Smooth muscle cell of the brain vasculature (primary cell): ENCODE results near the gene GPNMB.

Experiments
- DNase-seq: peaks from one replicate; pipeline ENCODE4 v3.0.0-alpha.2; 2012; ENCODE audit warnings: low read depth, low spot score

The GPNMB gene

DNA sequence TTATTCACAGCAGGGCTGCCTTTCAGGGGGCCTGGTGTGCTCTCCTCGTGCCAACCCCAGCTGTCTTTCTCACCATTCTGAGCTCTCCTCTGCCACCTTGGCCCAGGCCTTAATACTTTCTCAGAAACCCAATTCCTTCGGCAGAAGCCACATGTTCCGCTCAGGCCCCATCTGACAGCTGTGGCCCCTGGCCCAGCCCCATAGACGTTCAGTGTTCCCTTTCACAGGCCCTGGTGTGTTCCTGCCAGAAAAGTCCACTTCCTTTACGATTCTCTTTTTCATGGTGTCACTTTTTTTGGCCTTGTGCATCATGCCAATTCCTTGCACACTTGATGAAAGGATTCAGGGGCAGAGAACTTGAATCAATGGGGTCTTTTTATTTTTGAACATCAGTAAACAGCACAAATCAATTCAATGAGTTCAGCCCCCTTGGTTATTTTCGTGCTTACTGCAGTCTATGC lies 15.9 kb upstream of the GPNMB start:
- DNase-seq = no peak

DNA sequence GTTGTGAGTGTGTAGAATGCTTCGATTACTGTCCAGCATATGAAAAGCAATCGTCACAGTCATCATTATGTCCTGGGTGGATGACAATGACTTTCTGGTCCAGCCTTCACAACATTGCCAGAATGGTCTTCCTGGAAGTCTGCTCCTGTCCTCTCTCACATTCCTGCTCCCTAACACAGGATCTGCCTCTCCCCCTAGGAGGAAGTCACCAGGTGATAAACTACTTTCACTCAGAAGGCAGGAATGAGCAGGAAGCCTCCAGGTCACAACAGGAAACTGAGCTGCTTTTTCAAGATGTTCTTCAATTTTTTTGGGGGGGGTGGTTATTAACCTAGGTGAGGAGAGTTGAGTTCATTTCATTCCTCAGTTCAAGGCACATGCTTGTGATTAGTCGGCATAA lies 13.6 kb upstream of the GPNMB start:
- no peak for DNase-seq

DNA sequence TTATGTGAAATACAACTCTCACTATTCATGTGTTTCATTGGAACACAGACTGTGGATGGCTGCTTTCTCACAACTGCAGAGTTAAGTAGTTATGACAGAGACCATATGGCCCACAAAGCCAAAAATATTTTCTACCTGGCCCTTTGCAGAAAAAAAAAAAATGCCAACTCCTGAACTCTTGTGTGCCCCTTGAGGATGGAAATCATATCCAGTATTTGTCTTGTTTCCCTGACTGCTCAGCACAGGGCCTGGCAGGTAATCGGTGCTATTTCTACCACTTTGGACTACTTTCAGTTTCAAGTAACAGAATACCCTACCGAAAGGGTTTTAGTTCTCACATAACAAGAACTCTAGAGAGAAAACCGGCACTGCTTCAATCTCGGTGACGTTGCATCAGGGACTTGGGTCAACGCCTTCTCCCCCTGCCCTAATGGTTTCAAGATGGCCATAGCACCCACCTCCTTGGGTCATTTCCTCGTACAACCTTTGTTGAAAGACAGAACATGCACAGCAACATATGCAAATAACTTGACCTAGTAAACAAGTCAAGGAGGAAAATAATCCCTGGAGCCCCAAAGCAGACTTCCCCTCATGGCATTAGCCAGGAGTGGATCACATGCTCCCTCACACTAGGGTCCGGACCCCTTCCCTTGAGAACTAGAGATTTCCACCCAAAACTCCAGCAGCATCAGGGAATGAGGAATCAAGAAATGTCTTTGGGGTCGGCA lies 11.8 kb upstream of the GPNMB start:
- DNase-seq = no peak

DNA sequence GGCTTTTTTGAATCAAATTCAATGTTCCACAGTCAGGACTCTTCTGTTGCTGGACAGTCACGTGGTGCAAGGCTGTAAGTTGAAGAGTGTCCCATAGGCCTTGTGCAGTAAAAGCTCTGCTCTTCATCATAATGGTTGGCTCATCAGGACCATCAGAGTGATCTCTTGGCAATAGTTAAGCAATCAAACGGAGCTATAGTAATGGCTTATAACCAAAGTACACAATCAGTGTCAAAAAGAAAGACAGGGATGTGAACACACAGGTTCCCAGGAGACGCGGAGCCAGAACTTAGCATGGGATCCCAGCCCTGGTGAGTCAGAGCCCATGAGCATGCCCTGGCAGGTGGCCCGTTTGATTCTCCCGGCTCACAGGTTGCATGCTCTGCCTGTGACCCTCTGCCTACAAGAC lies 10.8 kb upstream of the GPNMB start:
- DNase-seq = no peak

DNA sequence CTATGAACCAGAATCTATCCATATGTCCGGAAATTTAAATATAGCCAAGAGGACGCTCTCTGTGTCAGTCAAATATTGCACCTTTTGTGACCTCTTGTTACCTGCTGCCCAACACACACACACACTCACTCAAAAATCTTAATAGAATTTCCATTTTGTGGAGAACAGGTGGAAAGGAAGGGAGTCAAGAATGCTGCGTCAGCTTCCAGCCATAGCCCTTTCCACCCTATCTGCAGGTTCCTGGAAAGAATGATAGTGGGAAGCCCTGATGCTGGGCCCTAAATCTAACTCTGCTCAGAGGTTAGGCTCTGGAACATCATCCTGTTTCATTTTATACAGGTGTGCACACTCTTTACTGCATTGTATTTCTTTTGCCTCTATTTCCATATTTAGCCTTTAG lies 9.6 kb upstream of the GPNMB start:
- no peak for DNase-seq

DNA sequence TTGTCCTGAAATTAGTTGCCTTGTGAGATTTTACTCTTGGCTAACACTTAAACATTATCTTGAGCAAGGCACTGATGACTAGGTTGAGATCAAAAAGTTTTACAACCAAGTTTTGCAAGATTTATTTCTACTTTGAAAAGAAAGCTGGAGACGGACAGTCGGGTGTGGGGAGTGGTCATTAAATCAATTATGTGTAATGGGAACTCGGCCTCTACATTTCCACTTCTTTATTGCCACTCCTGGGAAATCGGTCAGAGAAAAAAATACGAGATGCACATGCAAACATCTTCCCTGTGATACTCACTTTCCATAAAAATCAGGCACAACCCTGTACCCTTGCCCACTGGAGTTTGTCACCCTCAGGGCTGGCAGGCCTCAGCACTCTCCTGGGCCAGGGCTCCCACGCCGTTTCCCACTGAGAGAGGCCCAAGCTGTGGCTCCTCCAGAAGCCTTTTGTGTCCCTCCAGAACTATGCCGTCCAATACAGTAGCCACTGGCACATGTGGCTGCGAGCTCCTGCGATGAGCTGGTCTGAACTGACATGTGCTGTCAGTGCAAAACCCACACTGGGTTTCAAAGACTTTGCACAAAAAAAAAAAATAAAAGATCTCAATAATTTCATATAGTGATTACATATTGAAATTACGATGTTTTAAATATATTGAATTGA lies 7.5 kb upstream of the GPNMB start:
- no peak for DNase-seq

DNA sequence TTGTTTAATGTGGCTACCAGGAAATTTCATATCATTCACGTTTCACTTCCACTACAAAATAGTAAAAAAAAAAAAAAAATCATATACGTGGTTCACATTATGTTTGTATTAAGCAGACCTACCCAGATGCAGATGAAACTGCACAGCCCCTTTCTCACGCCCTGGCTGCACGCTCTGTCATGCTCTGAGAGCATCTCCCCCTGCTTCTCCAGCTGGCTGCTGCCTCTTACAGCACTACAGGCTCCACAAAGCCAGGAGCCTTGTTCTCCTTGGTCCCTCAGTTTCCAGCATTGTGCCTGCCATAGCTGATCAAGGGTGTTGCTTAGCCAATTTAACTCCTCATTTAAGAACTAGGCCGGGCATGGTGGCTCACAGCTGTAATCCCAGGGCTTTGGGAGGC lies 6.9 kb upstream of the GPNMB start:
- DNase-seq = no peak

DNA sequence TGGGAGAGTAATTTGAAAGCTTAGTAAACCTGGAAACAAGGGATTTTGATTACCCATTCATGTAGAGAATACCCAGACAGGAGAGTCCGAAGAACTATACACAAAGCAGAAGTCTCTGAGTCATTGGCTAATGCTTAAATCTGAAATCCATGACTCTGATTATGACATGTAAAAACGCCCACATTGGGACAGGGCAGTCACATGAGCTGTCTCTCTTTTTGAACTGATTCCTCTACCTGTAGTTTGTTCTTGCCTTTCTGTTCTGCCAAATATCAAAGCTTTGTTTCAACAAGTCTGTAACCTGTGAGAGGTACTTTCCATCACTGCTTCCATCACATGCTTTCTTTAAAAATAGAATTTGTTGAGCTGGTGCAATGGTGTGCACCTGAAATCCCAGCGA lies 4.3 kb upstream of the GPNMB start:
- DNase-seq = no peak

DNA sequence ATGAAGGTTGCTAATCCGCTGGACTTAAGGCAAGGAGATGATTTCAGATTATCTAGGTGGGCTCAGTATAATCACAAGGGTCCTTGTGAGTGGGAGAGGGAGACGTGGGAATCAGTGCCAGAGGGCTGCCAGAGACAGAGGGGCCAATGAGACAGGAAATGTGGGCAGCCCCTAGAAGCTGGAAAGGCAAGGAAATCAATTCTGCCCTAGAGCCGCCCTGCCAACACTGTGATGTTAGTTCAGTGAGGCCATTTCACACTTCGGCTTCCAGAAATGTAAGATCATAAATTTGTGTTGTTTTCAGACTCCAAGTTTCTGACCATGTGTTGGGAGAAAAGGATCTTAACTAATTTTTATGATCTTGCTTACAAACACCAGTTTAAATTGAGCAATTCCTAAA lies 3.6 kb upstream of the GPNMB start:
- no peak for DNase-seq

DNA sequence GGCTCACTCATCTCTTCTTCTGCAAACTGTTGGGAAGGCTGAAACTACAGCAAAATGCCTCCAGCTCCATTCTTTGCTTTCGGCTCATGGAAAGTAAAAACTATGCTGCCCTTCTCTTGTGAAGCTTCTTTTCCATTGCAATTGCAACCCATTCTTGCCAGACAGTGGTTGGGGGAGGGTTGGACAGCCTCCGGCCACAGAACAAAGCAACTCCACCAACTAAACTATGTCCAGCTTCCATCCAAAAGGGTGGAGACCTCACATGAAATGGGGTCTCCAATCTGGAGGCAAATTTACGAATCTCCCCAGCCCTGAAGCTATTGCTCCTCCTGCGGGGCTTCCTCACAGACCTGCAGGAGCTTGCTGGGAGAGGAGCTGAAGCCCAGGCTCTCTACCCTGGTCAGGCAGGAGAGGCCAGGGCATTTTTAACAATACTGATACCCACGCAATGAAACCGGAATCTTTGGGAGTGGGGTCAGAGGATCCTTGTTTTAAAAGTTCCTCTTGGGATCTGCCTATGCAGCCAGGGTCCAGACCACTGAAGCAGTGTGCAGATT lies 549 bp downstream of the GPNMB start:
- DNase-seq = no peak

DNA sequence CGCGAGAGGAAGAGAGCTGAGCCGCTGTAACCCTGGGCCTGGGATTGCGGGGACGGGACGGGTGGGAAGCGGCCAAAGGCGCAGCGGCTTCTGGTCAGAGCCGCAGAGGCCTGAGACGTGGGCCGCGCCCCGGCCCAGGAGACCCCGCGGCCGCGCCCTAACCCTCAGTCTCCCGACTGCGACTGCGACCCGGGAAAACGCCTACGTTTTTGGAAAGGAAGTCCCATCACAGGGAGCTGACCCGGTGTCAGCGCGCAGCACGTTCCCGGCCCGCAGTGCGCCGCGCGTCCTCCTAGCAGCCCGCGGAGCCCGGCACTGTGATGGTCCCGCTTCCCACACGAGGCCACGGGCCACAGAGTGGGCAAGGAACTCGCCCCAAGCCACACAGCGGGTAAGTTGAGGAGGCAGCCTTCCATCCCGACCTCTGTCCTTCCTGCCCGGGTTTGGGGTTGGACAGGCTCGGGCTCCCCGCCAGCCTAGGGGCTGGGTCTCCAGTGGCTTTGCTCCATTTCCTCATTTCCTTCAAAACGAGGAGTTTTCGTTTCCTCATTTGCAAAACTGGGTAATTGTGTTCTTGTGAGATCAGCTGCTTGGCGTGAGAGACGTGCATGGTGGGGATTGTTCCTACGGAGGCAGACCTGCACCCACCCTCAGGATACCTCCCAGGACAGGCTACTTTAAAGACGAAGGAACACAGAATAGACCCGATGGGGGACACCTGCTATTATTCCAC lies 1.2 kb downstream of the GPNMB start:
- DNase-seq = no peak

DNA sequence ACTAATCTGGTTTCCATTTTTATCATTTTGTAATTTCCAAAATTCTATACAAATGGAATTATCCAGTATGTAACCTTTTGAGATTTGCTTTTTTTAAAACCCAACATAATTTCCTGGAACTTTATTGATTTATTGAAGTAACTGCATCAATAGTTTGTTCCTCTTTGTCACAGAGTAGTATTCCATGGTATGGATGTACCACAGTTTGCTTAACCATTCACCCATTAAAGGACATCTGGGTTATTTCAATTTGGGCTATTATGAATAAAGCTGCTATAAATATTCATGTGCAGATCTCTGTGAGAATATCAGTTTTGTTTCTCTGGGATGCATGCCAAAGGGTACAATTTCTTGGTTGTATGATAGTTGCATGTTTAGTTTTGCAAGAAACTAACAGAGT lies 2.9 kb downstream of the GPNMB start:
- no peak for DNase-seq

DNA sequence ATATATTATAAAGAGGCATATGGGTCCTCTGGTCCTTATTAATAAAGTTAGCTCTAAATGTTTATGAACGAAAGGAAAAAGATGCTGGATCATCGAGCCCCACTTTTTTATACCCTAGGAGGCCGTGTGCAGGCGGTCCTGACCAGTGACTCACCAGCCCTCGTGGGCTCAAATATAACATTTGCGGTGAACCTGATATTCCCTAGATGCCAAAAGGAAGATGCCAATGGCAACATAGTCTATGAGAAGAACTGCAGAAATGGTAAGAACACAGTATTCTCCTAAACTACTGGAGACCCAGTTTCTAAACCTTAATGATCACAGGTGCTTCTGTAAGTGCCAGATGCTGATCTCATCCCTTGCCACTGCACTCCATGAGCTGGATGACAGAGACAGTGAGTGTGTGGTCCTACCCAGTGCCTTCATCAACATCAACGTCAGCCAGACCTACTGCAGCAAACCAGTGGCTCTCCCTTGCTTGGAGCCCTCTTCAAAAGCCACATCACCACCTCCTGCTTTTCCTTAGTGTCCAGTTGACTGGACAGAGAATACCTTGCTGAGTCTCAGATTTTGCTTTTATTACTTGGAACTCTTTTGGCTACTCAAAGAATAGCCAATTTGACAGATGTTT lies 7.6 kb downstream of the GPNMB start:
- peak; percentile 56 for DNase-seq

DNA sequence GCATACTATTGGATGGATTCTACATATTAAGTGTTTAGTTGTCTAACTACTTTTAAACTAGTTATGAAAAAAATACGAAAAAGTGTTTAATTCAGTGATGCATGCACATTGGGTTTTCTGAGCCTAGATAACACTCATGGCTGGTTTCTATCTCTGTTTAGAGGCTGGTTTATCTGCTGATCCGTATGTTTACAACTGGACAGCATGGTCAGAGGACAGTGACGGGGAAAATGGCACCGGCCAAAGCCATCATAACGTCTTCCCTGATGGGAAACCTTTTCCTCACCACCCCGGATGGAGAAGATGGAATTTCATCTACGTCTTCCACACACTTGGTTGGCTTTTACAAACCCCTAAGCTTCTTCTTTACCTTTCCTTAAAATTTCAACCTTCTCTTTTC lies 10.2 kb downstream of the GPNMB start:
- no peak for DNase-seq

DNA sequence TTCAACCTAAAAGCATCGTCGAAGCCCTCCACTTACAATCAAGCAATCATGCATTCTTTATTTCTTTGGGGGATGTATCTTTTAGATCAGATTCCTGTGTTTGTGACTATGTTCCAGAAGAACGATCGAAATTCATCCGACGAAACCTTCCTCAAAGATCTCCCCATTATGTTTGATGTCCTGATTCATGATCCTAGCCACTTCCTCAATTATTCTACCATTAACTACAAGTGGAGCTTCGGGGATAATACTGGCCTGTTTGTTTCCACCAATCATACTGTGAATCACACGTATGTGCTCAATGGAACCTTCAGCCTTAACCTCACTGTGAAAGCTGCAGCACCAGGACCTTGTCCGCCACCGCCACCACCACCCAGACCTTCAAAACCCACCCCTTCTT lies 13.8 kb downstream of the GPNMB start:
- DNase-seq = no peak

DNA sequence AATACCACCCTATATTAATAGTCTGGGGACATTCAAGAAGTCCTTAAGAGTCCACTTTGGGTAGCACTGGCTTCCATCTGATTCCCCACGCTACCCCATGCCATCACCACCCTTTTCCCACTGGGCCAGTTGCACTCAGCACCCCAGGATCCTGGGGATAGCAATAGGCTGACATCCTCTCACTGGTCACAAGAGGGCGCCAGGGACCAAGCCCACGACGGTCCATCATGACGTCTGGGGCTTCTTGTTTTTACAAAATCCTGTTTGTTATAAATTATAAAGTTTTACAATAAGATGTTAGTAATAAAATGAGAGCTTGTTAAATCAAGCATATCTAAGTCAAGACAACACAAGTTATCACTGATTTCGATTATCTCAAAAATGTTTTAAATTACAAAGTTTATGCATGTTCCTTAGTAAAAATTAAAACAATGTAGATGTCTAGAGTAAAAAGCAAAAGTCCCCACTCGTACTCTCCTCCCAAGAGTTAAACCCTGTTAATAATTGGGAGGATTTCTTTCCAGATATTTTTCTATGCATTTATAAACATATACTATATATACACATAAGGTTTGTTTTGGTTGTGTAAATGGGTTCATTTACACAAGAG lies 15.4 kb downstream of the GPNMB start:
- peak; percentile 39 for DNase-seq

DNA sequence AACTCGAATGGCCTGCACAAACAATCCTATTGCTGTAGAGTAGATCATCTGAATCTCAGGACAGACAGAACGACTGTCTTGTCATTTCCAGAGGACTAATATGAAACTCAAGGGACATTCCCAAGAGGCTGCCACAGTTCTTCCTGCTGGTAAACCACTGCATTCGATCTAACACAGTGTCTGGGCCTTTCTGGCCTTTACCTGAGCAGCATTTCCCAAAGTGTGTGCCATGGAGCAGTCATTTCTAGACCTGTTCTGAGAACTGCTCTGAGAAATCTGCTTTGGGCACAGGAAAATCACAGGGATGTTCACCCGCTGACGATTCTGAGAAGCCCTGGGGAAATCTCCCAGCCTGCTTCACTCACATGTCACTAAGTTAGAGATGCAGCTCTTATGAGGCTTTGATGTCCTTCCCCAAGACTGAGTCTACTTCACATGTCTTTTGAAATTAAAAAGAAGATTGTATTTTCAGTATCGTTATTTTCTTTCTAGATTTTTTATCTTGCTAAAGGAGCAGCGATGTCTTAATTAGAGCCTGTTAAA lies 18.4 kb downstream of the GPNMB start:
- DNase-seq = no peak

DNA sequence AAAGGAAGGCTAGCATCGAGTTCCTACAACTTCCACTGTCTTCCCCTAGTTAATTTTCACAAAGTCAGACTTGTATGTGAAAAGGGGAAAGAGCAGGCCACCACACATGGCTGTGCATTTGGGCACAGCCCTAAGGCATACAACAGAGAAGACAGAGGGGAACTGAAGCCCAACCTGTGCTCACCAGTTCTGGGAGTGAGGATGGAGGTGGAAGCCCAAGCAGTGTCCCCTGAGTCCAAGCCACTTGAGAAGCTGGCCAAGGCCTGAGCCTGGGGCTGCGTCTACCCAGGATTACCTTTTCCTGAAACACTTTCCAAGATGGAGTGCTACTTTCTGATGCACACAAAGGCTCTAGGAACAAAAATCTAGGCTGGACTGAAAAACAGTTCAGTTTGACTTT lies 20.3 kb downstream of the GPNMB start:
- DNase-seq = no peak

DNA sequence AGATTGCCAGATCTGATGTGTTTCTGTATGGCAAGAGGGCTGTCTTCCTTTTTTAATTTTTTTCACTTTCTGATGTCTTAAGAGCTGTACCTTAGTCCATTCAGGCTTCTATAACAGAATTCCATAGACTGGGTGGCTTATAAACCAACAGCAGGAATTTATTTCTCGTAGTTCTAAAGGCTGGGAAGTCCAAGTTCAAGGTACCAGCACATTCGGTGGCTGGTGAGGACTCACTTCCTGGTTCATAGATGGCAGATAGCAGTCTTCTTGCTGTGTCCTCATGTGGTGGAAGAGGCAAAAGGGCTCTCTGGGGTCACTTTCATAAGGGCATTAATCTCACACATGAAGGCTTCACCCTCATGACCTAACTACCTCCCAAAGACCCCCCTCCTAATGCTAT lies 20.8 kb downstream of the GPNMB start:
- no peak for DNase-seq

DNA sequence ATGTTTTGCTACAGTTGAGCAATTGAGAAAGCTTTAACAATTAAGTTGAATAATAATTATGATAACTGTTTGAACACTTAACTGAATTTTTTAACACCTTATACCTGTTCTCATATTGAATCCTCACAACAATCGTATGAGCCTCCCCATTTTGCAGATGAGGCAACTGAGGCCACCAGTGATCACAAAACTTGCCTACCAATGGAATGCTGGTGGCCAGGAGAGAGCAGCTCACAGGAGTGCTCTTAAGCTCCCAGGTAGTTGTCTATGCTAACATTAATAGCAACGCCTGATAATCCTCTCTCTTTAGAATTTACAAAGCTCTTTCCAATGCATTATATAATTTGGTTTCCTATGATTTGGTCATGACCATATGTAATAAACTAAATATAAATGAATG lies 21.6 kb downstream of the GPNMB start:
- DNase-seq = no peak

DNA sequence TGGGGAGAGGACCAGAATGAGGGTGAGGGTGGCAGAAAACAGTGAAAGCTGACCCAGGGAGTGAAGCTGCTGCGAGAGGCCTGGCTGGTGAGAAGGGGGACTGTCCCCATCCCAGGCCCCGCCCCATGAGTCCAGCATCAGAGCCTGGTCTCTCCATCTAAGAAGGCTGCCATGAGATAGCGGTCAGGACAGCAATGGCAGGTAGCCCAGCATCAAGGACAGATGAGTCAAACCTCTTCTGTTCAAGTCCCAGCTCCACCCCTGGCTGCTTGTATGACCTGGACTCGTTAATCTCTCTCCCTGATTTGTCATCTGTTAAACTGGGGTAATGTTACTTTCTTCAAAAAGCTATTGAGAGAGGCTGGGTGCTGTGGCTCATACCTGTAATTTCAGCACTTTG lies 22.2 kb downstream of the GPNMB start:
- DNase-seq = no peak
